ENCODE results near the gene WASL.
"Not testable (repeated sequence)": the region's sequence is repeated elsewhere in the genome, so short reads cannot be mapped to it uniquely, and the experiment has no call there.

Gene WASL

GRCh38 chr7:123727071-123727837, 21.5 kb downstream of the WASL start:
- in situ Hi-C loops (cut with HindIII; ENCODE audit: low sequenced_read_pairs): no loop called here
- H3K4me3 ChIP-seq (ENCODE audit: low read depth, low read length): no peak overlapping the region
- TF ChIP-seq, protein P1, sequence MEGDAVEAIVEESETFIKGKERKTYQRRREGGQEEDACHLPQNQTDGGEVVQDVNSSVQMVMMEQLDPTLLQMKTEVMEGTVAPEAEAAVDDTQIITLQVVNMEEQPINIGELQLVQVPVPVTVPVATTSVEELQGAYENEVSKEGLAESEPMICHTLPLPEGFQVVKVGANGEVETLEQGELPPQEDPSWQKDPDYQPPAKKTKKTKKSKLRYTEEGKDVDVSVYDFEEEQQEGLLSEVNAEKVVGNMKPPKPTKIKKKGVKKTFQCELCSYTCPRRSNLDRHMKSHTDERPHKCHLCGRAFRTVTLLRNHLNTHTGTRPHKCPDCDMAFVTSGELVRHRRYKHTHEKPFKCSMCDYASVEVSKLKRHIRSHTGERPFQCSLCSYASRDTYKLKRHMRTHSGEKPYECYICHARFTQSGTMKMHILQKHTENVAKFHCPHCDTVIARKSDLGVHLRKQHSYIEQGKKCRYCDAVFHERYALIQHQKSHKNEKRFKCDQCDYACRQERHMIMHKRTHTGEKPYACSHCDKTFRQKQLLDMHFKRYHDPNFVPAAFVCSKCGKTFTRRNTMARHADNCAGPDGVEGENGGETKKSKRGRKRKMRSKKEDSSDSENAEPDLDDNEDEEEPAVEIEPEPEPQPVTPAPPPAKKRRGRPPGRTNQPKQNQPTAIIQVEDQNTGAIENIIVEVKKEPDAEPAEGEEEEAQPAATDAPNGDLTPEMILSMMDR (IDR thresholded peaks at IDR 0.05; ENCODE audit: low read depth, low read length): no peak
- DNase-seq (ENCODE audit: low read depth, low spot score): peak; percentile 90

- in situ Hi-C loops (cut with HindIII; ENCODE audit: low sequenced_read_pairs): no loop called here
- H3K4me3 ChIP-seq (ENCODE audit: low read depth, low read length): no peak overlapping the region
- TF ChIP-seq, protein P1 (IDR thresholded peaks at IDR 0.05; ENCODE audit: low read depth, low read length): no peak
- no peak for DNase-seq (ENCODE audit: low read depth, low spot score)
Observed at GRCh38 chr7:123725586-123726171, 23.1 kb downstream of the WASL start.

- DNase-seq (ENCODE audit: low read depth, low spot score): peak; percentile 39
- no peak overlapping the region for H3K4me3 ChIP-seq (ENCODE audit: low read depth, low read length)
- TF ChIP-seq, protein P1 (IDR thresholded peaks at IDR 0.05; ENCODE audit: low read depth, low read length): no peak
- in situ Hi-C loops (cut with HindIII; ENCODE audit: low sequenced_read_pairs): no loop called here
Observed at GRCh38 chr7:123724817-123725253, 24.0 kb downstream of the WASL start.

DNA sequence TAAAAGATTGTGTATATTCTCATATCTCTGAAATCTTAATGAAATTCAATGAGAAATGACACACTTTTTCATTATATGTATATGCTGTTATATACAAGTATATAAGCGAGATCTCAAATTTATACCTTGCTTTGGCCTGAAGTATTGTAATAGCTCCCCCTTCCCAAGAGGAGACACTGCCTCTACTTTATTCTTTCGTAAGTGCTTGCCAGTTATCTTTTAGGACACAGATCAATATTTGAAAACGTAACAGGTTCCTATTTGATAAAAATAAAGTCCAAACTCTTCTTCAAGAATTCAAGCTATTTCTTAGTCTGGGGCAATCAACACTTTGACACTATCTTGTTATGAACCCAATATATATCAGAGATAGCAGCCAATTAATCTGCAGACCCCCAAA, 24.9 kb downstream of the WASL start:
- in situ Hi-C loops (cut with HindIII; ENCODE audit: low sequenced_read_pairs): no loop called here
- TF ChIP-seq, protein P1 (IDR thresholded peaks at IDR 0.05; ENCODE audit: low read depth, low read length): no peak
- no peak for DNase-seq (ENCODE audit: low read depth, low spot score)
- no peak overlapping the region for H3K4me3 ChIP-seq (ENCODE audit: low read depth, low read length)

DNA sequence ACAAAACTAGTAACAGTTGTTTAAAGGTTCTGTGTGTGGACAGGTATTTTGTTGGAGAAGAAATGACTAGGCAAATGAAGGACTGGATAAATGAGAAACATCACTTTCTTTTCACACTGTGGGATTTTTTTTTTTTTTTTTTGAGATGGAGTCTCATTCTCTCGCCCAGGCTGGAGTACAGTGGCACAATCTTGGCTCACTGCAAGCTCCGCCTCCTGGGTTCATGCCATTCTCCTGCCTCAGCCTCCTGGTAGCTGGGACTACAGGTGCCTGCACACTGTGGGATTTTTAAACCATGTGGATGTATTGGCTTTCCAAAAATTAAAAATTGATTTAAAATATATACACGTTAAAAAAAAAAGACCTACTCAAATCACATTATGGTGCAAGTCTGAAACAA, 28.3 kb downstream of the WASL start:
- DNase-seq (ENCODE audit: low read depth, low spot score); H3K4me3 ChIP-seq (ENCODE audit: low read depth, low read length); in situ Hi-C loops (cut with HindIII; ENCODE audit: low sequenced_read_pairs): not testable (repeated sequence)

DNA sequence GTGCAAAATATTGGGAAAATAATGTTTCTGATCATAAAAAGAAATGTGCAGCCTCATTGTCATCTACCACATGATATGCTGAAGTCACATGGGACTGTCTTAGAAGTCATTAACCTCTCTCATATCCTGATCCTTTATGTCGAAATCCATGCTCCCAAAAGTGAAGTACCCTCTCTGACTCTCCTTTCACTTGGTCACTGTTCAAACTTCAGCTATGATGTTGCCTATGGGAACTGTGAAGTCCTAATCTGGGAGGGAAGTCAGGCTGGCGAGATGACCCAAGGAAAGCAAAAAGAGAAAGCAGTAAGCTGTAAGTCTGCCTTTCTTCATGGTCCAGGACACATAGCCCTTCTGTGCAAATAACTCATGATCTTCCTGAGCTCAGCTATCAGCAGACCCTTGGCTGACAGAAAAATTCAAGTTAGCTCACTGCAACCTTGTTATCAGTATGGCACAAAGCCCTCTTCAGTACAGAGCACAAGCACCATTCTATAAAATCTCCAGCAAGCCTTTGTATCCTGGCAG, 29.5 kb downstream of the WASL start:
- no peak overlapping the region for H3K4me3 ChIP-seq (ENCODE audit: low read depth, low read length)
- TF ChIP-seq, protein P1 (IDR thresholded peaks at IDR 0.05; ENCODE audit: low read depth, low read length): no peak
- in situ Hi-C loops (cut with HindIII; ENCODE audit: low sequenced_read_pairs): no loop called here
- DNase-seq (ENCODE audit: low read depth, low spot score): no peak

- TF ChIP-seq, protein P1 (IDR thresholded peaks at IDR 0.05; ENCODE audit: low read depth, low read length): no peak
- DNase-seq (ENCODE audit: low read depth, low spot score): no peak
- in situ Hi-C loops (cut with HindIII; ENCODE audit: low sequenced_read_pairs): no loop called here
- H3K4me3 ChIP-seq (ENCODE audit: low read depth, low read length): no peak overlapping the region
Observed at GRCh38 chr7:123718773-123719172, 30.0 kb downstream of the WASL start.
